ENCODE data around the gene SHC4.
"Not testable (repeated sequence)": the region's sequence is repeated elsewhere in the genome, so short reads cannot be mapped to it uniquely, and the experiment has no call there.

DNA sequence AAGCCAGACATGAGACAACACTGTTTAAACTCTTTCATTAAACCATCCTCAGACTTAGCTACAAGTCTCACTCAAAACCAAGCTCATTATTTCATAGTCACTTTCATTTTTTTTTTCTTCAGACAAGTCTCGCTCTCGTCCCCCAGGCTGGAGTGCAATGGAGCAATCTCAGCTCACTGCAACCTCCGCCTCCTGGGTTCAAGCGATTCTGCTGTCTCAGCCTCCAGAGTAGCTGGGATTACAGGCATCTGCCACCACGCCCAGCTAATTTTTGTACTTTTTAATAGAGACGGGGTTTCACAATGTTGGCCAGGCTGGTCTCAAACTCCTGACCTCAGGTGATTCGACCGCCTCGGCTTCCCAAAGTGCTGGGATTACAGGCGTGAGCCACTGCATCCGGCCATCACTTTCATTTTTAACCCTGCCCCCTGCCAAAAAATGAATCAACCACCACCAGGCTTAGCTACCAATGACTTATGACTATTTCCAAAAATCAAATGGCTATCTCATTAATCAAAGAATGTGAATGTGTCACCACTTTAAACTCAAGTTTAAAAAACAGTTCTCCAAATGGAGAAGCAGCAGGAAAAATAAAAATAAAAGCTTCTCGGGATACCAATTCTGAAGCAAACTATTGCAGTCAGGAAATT is 173.1 kb downstream of the SHC4 start:
- TF ChIP-seq, protein P1, sequence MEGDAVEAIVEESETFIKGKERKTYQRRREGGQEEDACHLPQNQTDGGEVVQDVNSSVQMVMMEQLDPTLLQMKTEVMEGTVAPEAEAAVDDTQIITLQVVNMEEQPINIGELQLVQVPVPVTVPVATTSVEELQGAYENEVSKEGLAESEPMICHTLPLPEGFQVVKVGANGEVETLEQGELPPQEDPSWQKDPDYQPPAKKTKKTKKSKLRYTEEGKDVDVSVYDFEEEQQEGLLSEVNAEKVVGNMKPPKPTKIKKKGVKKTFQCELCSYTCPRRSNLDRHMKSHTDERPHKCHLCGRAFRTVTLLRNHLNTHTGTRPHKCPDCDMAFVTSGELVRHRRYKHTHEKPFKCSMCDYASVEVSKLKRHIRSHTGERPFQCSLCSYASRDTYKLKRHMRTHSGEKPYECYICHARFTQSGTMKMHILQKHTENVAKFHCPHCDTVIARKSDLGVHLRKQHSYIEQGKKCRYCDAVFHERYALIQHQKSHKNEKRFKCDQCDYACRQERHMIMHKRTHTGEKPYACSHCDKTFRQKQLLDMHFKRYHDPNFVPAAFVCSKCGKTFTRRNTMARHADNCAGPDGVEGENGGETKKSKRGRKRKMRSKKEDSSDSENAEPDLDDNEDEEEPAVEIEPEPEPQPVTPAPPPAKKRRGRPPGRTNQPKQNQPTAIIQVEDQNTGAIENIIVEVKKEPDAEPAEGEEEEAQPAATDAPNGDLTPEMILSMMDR (IDR thresholded peaks at IDR 0.05; ENCODE audit: low read depth, low read length) = not testable (repeated sequence)
- TF ChIP-seq POLR2A (IDR thresholded peaks at IDR 0.05; ENCODE audit: extremely low read depth, insufficient read length); MYC (IDR thresholded peaks at IDR 0.05; ENCODE audit: low read depth, low read length): not testable (repeated sequence)
